Measurements from ENCODE around the gene AUNIP. TPM values are rescaled to one million over a fixed set of nuclear protein-coding genes. Genes with fewer than 3 reads are reported as not detected.
A peak's percentile ranks its signal among the peaks of the same experiment; 100 is the strongest.

AUNIP gene
- total RNA-seq, 4 donors from 2014 or later = not detected

- TF ChIP-seq, protein P1, sequence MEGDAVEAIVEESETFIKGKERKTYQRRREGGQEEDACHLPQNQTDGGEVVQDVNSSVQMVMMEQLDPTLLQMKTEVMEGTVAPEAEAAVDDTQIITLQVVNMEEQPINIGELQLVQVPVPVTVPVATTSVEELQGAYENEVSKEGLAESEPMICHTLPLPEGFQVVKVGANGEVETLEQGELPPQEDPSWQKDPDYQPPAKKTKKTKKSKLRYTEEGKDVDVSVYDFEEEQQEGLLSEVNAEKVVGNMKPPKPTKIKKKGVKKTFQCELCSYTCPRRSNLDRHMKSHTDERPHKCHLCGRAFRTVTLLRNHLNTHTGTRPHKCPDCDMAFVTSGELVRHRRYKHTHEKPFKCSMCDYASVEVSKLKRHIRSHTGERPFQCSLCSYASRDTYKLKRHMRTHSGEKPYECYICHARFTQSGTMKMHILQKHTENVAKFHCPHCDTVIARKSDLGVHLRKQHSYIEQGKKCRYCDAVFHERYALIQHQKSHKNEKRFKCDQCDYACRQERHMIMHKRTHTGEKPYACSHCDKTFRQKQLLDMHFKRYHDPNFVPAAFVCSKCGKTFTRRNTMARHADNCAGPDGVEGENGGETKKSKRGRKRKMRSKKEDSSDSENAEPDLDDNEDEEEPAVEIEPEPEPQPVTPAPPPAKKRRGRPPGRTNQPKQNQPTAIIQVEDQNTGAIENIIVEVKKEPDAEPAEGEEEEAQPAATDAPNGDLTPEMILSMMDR (IDR thresholded peaks at IDR 0.05) = no peak
- no peak for TF ChIP-seq POLR2A (IDR thresholded peaks at IDR 0.05)
- intact Hi-C loops (cut with DNase I) = no loop called here
Measured at GRCh38 chr1:25880518-25880917, 21.3 kb upstream of the AUNIP start.

DNA sequence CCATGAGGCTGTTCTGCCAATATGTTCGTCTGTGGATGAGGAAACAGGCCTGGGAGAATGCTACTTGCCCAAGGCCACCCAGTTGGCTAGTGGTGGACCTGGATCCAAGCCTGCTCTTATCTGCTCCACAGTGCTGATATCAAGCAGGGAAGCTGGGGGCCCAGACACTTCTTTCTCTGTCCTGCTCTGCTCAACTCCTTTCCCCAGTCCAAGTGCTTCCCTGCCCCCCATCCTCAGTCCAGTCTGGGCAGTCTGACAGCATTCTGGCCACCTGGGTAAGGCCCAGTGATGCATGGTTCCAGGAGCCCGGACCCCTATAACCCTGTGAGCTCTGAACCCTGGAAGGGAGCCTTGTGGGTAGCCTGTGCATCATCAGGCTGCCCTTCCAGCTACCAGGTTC lies 20.4 kb upstream of the AUNIP start:
- H3K27ac ChIP-seq = no peak overlapping the region
- H3K4me3 ChIP-seq (replicated peaks in 1 of 3) = no peak overlapping the region
- 52 to 54% methylated on average over 1 to 2 of the region's 2 CpGs for WGBS, 2 donors
- intact Hi-C loops (cut with DNase I) = no loop called here
- no peaks in the 10 kb centered on the region for H3K36me3 ChIP-seq
- H3K4me1 ChIP-seq = peaks cover 7 to 10% of the 10 kb centered on the region in 2 donors
- H3K27me3 ChIP-seq = no peaks in the 10 kb centered on the region
- DNase-seq = peak; percentile 52 to 57
- H3K9me3 ChIP-seq = no peaks in the 10 kb centered on the region
- no peak for TF ChIP-seq POLR2A (IDR thresholded peaks at IDR 0.05)
- TF ChIP-seq, protein P1 (IDR thresholded peaks at IDR 0.05) = no peak

More at GRCh38 chr1:25880518-25880917, 21.3 kb upstream of the AUNIP start:
- Histone ChIP-seq H3K27me3 (no peaks in the 10 kb centered on the region), H3K4me1 (peaks cover 3 to 7% of the 10 kb centered on the region in 2 donors), H3K4me3 (replicated peaks in 1 of 3) (no peak overlapping the region), H3K36me3 (no peaks in the 10 kb centered on the region), H3K9me3 (no peaks in the 10 kb centered on the region), H3K27ac (no peak overlapping the region)
- 90 to 93% methylated on average over 5 of the region's 5 CpGs for WGBS, 2 donors
- DNase-seq = no peak

- Histone ChIP-seq H3K27ac (no peak overlapping the region), H3K4me1 (peaks cover 11 to 12% of the 10 kb centered on the region in 2 donors), H3K36me3 (no peaks in the 10 kb centered on the region), H3K27me3 (no peaks in the 10 kb centered on the region), H3K9me3 (no peaks in the 10 kb centered on the region), H3K4me3 (replicated peaks in 1 of 3) (no peak overlapping the region)
- TF ChIP-seq, protein P1 (IDR thresholded peaks at IDR 0.05) = no peak
- no peak for TF ChIP-seq POLR2A (IDR thresholded peaks at IDR 0.05)
- intact Hi-C loops (cut with DNase I) = no loop called here
- WGBS, 2 donors = 84 to 86% methylated on average over 5 of the region's 5 CpGs
- DNase-seq = no peak
Measured at GRCh38 chr1:25878690-25879089, 19.4 kb upstream of the AUNIP start.

- intact Hi-C loops (cut with DNase I) = no loop called here
Measured at GRCh38 chr1:25877155-25877554, 17.9 kb upstream of the AUNIP start.

GRCh38 chr1:25876693-25877077 lies 17.4 kb upstream of the AUNIP start:
- H3K4me1 ChIP-seq = peaks cover 15 to 25% of the 10 kb centered on the region in 2 donors
- TF ChIP-seq POLR2A (IDR thresholded peaks at IDR 0.05) = no peak
- TF ChIP-seq, protein P1 (IDR thresholded peaks at IDR 0.05) = no peak
- no peaks in the 10 kb centered on the region for H3K9me3 ChIP-seq
- H3K27me3 ChIP-seq = no peaks in the 10 kb centered on the region
- no peak overlapping the region for H3K4me3 ChIP-seq (replicated peaks in 1 of 3)
- 81 to 82% methylated on average over 2 of the region's 2 CpGs for WGBS, 2 donors
- H3K27ac ChIP-seq = no peak overlapping the region
- intact Hi-C loops (cut with DNase I) = no loop called here
- no peaks in the 10 kb centered on the region for H3K36me3 ChIP-seq
- no peak for DNase-seq

More at GRCh38 chr1:25877155-25877554, 17.9 kb upstream of the AUNIP start:
- Histone ChIP-seq H3K4me3 (replicated peaks in 1 of 3) (no peak overlapping the region), H3K9me3 (no peaks in the 10 kb centered on the region), H3K27ac (no peak overlapping the region), H3K4me1 (peaks cover 12 to 20% of the 10 kb centered on the region in 2 donors), H3K36me3 (no peaks in the 10 kb centered on the region), H3K27me3 (no peaks in the 10 kb centered on the region)
- WGBS, 2 donors = 92 to 95% methylated on average over 2 of the region's 2 CpGs
- TF ChIP-seq, protein P1 (IDR thresholded peaks at IDR 0.05) = no peak
- no peak for TF ChIP-seq POLR2A (IDR thresholded peaks at IDR 0.05)
- no peak for DNase-seq
